Panc1 (cell line): Measurements from ENCODE around the gene C8A. TPM values are rescaled to one million over a fixed set of nuclear protein-coding genes. Genes with fewer than 3 reads are reported as not detected.

Experiments
- ATAC-seq: fragments of 200-7000 bp; cut with Tn5 transposase; 2 replicates; pipeline ENCODE4 v1.9.1; 2020; ENCODE audit warnings: mild to moderate bottlenecking, moderate library complexity
- BruUV-seq: library from RNA; stranded (reverse); fragments of 400-500 nt; replicated peaks from 2 replicates; lab custom pipeline; 2021; lab: Mats Ljungman, UMichigan
- CTCF ChIA-PET: fragments of 300-600 bp; sonication (Branson Sonifier 250); formaldehyde crosslinking; loops from one replicate; lab custom pipeline; 2022; ENCODE audit warnings: antibody characterized with exemption; lab: Charles Lee
- POLR2A ChIA-PET: fragments of 300-600 bp; sonication (Branson Sonifier 250); formaldehyde crosslinking; loops from one replicate; lab custom pipeline; 2022; ENCODE audit warnings: antibody characterized with exemption; lab: Charles Lee
- DNase-seq: peaks from one replicate; pipeline ENCODE4 v3.0.0-alpha.2; 2010; ENCODE audit warnings: low read depth, low spot score
- H3K27ac ChIP-seq: 2 replicates; pipeline ENCODE4 v1.5.1; 2011; ENCODE audit warnings: mild to moderate bottlenecking, low read length, inconsistent platforms
- H3K27me3 ChIP-seq: fragments of 200-500 bp; sonication (Bioruptor generic); 2 replicates; pipeline ENCODE4 v1.6.0; 2014; ENCODE audit warnings: low read length, inconsistent platforms; ENCODE audit not compliant: control insufficient read depth, insufficient read depth
- H3K36me3 ChIP-seq: fragments of 200-500 bp; sonication (Bioruptor generic); 2 replicates; pipeline ENCODE4 v1.5.1; 2014; ENCODE audit warnings: inconsistent platforms, mild to moderate bottlenecking, low read length, moderate library complexity; ENCODE audit not compliant: control insufficient read depth, insufficient read depth
- H3K4me1 ChIP-seq: 2 replicates; pipeline ENCODE4 v1.5.1; 2011; ENCODE audit warnings: inconsistent platforms, mild to moderate bottlenecking, low read length, moderate library complexity; ENCODE audit not compliant: control insufficient read depth, insufficient read depth
- H3K4me3 ChIP-seq, 2 experiments: 2 replicates each; pipeline ENCODE4 v1.5.1; 2011 to 2012; ENCODE audit warnings: low read depth in 2 of 2, low read length in 2 of 2, mild to moderate bottlenecking in 2 of 2, inconsistent platforms in 1 of 2, moderate library complexity in 1 of 2
- H3K9me3 ChIP-seq: fragments of 200-500 bp; sonication (Bioruptor generic); 2 replicates; pipeline ENCODE4 v1.5.1; 2014; ENCODE audit warnings: low read depth, mild to moderate bottlenecking, inconsistent platforms, low read length, moderate library complexity; ENCODE audit not compliant: control insufficient read depth, insufficient read depth
- CTCF ChIP-seq: fragments of 450-650 bp; IDR thresholded peaks from 2 replicates; pipeline ENCODE4 v1.5.1; 2017; ENCODE audit warnings: mild to moderate bottlenecking
- POLR2AphosphoS5 ChIP-seq: IDR thresholded peaks from 2 replicates; pipeline ENCODE4 v1.6.1; 2012; ENCODE audit warnings: mild to moderate bottlenecking, low read depth, low read length, moderate library complexity
- REST ChIP-seq, 2 experiments: IDR thresholded peaks; 2 replicates each; pipeline ENCODE4 v1.6.1; 2011 to 2012; ENCODE audit warnings: low read depth in 2 of 2, control low read depth in 1 of 2, low read length in 1 of 2, mild to moderate bottlenecking in 1 of 2, moderate library complexity in 1 of 2; ENCODE audit not compliant: insufficient read depth in 1 of 2
- SIN3A ChIP-seq: IDR thresholded peaks from 2 replicates; pipeline ENCODE4 v1.6.1; 2012; ENCODE audit warnings: low read depth, mild to moderate bottlenecking, low read length, moderate library complexity, borderline replicate concordance; ENCODE audit not compliant: insufficient read depth
- TCF7L2 ChIP-seq: IDR thresholded peaks from 2 replicates; pipeline ENCODE4 v1.6.1; 2011; ENCODE audit warnings: mild to moderate bottlenecking, low read depth, low read length, inconsistent platforms
- in situ Hi-C: cut with HindIII; loops from 2 replicates; pipeline ENCODE4 v1.10.0; 2016; ENCODE audit warnings: low sequenced_read_pairs, low pct_unique_long_range_greater_than_20kb
- intact Hi-C: fragments of 100-400 bp; cut with micrococcal nuclease; formaldehyde crosslinking; loops from one replicate; pipeline ENCODE4 v1.10.0; 2022; ENCODE audit not compliant: unreplicated experiment
- total RNA-seq: library from RNA; stranded (reverse); gene quantifications from one replicate; pipeline ENCODE4 v1.2.1, GENCODE V29; 2021; ENCODE audit not compliant: unreplicated experiment

The C8A gene
- total RNA-seq, 1 experiment from 2014 or later, result not detected

GRCh38 chr1:56831871-56832693 lies 22.5 kb upstream of the C8A start:
- H3K27me3 ChIP-seq, result peaks cover 3% of the 10 kb centered on the region; the same call in 1 of the 2 replicates
- H3K4me1 ChIP-seq, result no peaks in the 10 kb centered on the region
- H3K27ac ChIP-seq, result no peak overlapping the region
- TF ChIP-seq SIN3A (no peak), REST (IDR thresholded peaks at IDR 0.05; ENCODE audit: insufficient read depth in 1 of 2, low read depth in 2 of 2, low read length in 1 of 2) (no peak), CTCF (peak; percentile 96), TCF7L2 (no peak)
- no TSS peak for BruUV-seq
- ATAC-seq (peak; percentile 82), DNase-seq (peak; percentile 51)
- ChIA-PET POLR2A (no interaction called here), CTCF (interaction anchor here (0.6 to 1.3 kb wide), 5 partner anchors 11 to 799 kb away, joined by 3 to 6 read pairs (median 3); no protein-coding TSS in a partner anchor)
- intact Hi-C loops, result loop anchor here (2.0 to 10.0 kb wide), 4 partner anchors 133 to 1215 kb away; partner anchors contain the start of gene C8B
- H3K9me3 ChIP-seq, result no peaks in the 10 kb centered on the region
- in situ Hi-C loops, result no loop called here
- no peaks in the 10 kb centered on the region for H3K36me3 ChIP-seq
- H3K4me3 ChIP-seq, result no peak overlapping the region

GRCh38 chr1:56833088-56833487 lies 21.5 kb upstream of the C8A start:
- no peak for TF ChIP-seq SIN3A
- no peak for TF ChIP-seq POLR2AphosphoS5
- TF ChIP-seq CTCF, result no peak
- no peak for TF ChIP-seq TCF7L2
- no peak for TF ChIP-seq REST (IDR thresholded peaks at IDR 0.05; ENCODE audit: insufficient read depth in 1 of 2, low read depth in 2 of 2, low read length in 1 of 2)
- H3K27ac ChIP-seq, result no peak overlapping the region
- peaks cover 3% of the 10 kb centered on the region; the same call in 1 of the 2 replicates for H3K27me3 ChIP-seq
- ATAC-seq (no peak), DNase-seq (no peak)
- H3K9me3 ChIP-seq, result no peaks in the 10 kb centered on the region
- no peak overlapping the region for H3K4me3 ChIP-seq
- no peaks in the 10 kb centered on the region for H3K4me1 ChIP-seq
- in situ Hi-C loops (no loop called here), intact Hi-C loops (loop anchor here (2.0 to 10.0 kb wide), 4 partner anchors 132 to 1214 kb away; partner anchors contain the start of gene C8B)
- BruUV-seq, result no TSS peak
- POLR2A ChIA-PET, result no interaction called here
- no peaks in the 10 kb centered on the region for H3K36me3 ChIP-seq
- CTCF ChIA-PET, result interaction anchor here (0.6 kb wide), 1 partner anchor 23 kb away, joined by 8 read pairs; no protein-coding TSS in a partner anchor
